NCI-H2196 (cell line): ENCODE data around the gene ZNF487.
"Not testable (repeated sequence)": the region's sequence is repeated elsewhere in the genome, so short reads cannot be mapped to it uniquely, and the experiment has no call there.

Experiments used
- DNase-seq: peaks from one replicate; lab custom pipeline; 2025; ENCODE audit not compliant: unreplicated experiment; lab: John Stamatoyannopoulos, UW

The ZNF487 gene

DNA sequence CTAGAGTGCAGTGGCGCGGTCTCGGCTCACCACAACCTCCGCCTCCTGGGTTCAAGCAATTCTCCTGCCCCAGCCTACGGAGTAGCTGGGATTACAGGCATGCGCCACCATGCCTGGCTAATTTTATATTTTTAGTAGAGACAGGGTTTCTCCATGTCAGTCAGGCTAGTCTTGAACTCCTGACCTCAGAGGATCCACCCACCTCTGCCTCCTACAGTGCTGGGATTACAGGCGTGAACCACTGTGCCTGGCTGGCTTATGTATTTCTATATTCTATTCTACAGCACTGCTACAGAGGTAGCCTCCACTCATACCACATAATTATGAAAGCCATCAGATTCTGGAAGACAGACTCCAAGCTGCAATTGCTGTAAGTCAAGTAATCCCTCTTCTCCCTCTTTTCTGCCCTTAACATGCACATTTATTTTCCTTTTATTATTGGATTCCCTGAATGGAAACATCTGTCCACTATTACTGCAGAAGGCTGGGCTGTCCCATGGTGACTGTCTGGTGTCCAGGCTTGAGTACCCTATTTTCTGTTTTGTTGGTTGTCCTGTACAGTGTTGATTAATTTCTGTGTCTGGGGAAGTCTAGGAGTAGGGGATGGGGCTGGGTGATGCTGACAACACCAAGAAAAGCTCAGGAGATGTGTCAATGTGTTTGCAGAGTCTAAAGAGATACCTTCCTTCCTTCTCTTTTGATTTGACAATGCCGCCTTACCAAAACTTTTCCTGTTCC is 5.8 kb upstream of the ZNF487 start:
- no peak for DNase-seq

DNA sequence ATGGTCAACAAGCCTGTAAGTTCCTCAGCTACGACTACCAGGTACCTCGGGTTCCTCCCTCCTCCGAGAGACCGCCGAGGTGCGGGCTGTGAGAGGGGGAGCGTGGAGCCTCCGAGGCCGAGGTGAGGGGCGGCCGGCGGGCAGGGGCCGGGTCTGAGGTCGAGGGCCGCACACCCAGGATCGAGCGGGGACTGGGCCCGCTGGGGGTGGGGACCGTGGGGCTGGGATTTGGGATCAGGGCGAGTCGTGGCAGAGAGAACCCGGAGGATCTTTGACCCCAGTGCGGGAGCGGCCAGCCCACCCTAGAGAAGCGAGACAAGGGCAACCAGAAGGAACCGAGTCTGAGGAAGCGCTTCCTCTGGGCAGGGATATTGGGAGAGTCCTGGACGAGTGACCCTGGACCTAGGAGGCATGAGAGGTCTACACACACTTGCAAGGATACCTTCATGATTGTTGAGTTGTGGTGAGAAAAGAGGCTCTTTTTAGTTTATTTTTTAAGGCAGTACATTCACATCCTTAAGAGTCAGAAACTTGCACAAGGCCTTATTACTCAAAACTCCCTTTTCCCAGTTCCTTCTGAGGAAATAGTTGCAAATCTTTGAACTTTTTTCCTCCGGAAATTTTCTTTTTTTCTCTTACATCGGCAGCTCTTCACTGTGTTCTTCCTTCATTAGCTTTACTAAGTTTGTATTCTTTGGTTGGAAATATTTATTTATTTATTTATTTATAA is 395 bp downstream of the ZNF487 start:
- no peak for DNase-seq

DNA sequence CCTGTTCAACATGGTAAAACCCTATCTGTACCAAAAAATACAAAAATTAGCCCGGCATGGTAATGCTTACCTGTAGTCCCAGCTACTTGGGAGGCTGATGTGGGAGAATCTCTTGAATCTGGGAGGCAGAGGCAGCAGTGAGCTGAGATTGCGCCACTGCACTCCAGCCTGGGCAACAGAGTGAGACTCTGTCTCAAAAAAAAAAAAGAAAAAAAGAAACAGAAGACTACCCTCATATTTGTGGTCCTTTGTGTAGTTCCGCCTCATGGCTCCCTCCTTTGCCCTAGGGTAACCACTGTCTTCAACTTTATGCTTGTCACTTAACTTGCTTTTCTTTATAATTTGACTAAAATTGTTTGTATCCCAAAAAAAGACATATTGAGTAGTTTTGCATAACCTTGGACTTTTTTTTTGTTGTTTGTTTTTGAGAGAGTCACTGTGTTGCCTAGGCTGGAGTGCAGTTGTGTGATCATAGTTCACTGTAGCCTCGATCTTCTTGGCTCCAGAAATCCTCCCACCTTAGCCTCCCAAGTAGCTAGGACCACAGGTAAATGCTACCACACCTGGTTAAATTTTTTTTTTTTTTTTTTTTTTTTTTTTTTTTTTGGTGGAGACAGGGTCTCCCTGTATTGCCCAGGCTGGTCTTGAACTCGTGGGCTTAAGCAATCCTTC is 3.7 kb downstream of the ZNF487 start:
- no peak for DNase-seq

DNA sequence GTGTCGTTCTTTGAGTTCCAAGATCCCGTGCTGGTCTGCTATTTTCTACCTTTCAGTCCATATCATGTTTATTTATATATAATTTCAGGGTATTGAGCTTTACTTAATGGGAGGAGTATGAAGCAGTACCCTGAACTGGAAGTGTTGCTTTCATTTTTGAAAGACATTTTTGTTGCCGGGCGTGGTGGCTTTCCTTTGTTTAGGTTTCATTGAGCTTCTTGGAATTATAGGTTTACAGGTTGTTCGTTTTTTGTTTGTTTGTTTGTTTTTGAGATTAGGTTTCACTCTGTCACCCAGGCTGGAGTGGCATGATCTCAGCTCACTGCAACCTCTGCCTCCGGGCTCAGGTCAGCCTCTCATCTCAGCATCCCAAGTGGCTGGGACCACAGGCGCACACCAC is 7.4 kb downstream of the ZNF487 start:
- DNase-seq: no peak

DNA sequence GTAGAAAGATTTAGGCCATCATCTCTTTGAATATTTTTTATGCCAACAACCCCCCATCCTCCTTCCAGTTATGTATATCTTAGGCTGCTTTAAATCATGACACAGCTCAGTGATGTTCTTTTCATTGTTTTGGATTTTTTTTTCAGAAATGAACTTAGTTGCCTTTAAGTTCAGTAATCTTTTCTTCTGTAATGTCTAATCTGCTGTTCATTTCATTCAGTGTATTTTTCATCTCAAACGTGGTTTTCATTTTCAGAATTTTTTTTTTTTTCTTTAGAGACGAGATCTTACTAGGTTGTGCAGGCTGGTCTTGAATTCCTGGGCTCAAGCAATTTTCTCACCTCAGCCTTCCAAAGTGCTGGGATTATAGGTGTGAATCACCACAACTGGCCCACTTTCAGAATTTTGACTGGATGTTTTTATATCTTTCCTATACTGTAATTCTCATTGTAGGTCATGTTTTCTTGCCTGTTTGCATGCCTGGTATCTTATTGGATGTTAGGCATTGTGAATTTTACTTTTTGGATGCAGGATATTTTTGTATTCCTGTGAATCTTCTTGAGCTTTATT is 8.1 kb downstream of the ZNF487 start:
- no peak for DNase-seq

DNA sequence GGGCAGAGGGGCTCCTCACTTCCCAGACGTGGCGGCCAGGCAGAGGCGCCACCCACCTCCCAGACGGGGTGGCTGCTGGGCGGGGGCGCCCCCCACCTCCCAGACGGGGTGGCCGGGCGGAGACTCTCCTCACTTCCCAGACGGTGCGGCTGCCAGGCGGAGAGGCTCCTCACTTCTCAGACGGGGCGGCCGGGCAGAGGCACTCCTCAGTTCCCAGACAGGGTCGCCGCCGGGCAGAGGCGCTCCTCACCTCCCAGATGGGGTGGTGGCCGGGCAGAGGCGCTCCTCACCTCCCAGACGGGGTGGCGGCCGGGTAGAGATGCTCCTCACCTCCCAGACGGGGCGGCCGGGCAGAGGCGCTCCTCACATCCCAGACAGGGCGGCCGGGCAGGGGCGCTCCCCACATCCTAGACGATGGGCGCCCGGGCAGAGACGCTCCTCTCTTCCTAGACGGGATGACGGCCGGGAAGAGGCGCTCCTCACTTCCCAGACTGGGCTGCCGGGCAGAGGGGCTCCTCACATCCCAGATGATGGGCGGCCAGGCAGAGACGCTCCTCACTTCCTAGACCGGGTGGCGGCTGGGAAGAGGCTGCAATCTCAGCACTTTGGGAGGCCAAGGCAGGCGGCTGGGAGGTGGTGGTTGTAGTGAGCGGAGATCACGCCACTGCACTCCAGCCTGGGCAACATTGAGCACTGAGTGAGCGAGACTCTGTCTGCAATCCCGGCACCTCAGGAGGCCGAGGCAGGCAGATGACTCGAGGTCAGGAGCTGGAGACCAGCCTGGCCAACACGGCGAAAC is 9.5 kb downstream of the ZNF487 start:
- not testable (repeated sequence) for DNase-seq

DNA sequence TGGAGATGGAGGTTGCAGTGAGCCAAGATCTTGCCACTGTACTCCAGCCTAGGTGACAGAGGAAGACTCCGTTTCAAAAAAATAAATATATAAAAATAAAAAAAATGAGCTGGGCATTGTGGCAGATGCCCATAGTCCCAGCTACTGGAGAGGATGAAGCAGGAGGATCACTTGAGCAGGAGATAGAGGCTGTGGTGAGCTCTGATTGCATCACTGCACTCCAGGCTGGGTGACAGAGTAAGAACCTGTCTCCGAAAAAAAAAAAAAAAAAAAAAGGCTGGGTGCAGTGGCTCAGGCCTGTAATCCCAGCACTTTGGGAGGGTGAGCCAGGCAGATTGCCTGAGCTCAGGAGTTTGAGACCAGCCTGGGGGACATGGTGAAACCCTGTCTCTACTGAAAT is 11.8 kb downstream of the ZNF487 start:
- DNase-seq: no peak

DNA sequence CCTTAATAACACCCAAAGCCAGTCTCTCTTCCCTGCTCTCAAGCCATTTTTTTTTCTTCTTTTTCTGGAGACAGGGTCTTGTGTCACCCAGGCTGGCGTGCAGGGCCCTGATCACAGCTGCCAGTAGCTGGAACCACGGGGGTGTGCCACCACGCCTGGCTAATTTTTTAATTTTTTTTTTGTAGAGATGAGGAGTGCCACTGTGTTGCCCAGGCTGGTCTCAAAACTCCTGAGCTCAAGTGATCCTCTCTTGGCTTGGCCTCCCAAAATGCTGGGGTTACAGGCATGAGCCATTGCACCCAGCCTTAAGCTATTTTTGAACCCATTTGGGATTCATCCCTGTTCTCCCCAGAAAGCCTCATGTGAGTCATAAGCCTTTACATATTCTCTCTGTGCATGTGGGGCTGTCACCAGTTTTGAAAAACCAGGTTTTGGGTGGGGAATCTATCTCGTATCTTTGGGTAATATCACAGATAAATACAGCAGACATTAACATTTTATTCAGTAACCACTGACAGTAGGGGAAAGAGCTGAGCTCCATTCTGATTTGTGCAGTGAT is 15.5 kb downstream of the ZNF487 start:
- DNase-seq: no peak

DNA sequence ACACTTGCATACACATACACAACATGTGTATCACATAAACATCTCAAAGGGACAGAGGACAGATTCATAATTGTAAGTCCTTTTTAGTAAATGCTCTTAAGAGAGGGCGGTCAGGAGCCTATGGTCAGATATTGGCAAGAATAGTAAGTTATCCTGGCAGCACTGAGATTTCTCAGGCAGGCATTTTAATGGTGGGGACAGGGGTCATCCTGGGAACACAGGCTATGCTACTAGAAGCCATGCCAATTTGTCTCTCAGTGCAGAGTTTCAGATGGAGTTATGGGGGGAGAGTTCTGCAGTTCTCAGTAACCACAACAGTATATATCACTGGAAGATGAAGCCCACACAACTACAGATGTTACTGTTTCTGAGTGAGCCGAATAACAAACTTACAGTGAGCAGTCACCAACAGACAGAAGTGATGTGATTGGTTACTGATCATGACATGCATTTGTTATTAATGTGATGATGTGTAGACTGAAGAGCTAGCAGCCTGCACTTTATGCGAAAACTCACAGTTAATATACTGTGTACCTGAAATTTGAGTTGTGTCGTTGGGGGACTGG is 16.4 kb downstream of the ZNF487 start:
- DNase-seq: no peak

DNA sequence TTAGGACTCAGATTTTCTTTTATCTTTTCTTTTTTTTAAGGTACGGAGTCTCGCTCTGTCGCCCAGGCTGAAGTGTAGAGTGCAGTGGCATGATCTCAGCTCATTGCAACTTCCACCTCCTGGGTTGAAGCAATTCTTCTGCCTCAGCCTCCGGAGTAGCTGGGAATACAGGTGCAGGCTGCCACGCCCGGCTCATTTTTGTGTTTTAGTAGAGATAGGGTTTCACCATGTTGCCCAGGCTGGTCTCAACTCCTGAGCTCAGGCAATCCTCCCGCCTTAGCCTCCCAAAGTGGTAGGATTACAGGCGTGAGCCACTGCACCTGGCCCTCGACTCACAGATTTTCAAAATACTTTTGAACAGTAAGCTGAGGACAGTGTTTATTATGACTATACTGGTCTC is 17.1 kb downstream of the ZNF487 start:
- not testable (repeated sequence) for DNase-seq

DNA sequence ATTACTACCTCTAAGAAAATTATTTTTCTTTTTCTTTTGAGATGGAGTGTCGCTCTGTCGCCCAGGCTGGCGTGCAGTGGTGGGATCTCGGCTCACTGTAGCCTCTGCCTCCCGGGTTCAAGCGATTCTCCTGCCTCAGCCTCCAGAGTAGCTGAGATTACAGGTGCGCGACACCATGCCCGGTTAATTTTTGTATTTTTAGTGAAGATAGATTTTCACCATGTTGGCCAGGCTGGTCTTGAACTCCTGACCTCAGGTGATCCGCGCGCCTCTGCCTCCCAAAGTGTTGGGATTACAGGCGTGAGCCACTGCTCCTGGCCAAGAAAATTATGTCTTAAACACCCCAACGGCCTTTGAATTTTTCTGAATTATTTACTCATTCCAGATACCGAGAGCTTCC is 19.6 kb downstream of the ZNF487 start:
- DNase-seq: not testable (repeated sequence)

DNA sequence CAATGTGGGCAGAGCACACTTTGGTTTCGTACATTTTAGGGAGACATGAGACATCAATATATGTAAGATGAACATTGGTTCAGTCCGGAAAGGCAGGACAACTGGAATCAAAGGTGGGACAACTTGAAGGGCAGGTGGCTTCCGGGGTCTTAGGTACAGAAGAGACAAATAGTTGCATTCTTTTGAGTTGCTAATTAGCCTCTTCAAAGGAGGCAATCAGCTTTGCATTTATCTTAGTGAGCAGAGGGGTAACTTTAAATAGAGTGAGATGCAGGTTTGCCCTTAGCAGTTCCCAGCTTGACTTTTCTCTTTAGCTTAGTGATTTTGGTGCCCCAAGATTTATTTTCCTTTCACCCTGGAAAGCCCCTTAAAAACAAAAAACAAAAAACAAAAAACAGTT is 21.3 kb downstream of the ZNF487 start:
- no peak for DNase-seq

DNA sequence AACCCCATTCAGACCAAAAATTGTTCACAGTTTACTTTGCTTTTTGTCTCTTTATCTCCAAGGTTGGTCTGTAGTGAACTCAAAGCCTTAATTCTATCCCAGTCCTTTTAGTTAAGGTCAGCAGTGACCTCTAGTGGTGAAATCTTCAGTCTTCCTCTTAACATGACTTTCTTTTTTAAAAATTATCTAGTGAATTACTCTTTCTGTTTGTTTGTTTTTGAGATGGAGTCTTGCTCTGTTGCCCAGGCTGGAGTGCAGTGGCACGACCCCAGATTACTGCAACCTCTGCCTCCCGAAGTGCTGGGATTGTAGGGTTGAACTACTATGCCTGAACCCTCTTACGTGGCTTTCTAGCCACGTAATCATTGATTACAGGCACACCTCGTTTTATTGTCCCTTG is 25.0 kb downstream of the ZNF487 start:
- DNase-seq: peak; percentile 63

DNA sequence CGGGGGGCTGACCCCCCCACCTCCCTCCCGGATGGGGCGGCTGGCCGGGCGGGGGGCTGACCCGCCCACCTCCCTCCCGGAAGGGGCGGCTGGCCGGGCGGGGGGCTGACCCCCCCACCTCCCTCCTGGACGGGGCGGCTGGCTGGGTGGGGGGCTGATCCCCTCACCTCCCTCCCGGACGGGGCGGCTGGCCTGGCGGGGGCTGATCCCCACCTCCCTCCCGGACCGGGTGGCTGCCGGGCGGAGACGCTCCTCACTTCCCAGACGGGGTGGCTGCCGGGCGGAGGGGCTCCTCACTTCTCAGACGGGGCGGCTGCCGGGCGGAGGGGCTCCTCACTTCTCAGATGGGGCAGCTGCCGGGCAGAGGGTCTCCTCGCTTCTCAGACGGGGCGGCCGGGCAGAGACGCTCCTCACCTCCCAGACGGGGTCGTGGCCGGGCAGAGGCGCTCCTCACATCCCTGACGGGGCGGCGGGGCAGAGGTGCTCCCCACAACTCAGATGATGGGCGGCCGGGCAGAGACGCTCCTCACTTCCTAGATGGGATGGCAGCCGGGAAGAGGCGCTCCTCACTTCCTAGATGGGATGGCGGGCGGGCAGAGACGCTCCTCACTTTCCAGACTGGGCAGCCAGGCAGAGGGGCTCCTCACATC is 28.3 kb downstream of the ZNF487 start:
- DNase-seq: not testable (repeated sequence)

DNA sequence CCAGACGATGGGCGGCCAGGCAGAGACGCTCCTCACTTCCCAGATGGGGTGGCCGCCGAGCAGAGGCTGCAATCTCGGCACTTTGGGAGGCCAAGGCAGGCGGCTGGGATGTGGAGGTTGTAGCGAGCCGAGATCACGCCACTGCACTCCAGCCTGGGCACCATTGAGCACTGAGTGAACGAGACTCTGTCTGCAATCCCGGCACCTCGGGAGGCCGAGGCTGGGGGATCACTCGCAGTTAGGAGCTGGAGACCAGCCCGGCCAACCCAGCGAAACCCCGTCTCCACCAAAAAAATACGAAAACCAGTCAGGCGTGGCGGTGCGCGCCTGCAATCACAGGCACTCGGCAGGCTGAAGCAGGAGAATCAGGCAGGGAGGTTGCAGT is 28.8 kb downstream of the ZNF487 start:
- not testable (repeated sequence) for DNase-seq

DNA sequence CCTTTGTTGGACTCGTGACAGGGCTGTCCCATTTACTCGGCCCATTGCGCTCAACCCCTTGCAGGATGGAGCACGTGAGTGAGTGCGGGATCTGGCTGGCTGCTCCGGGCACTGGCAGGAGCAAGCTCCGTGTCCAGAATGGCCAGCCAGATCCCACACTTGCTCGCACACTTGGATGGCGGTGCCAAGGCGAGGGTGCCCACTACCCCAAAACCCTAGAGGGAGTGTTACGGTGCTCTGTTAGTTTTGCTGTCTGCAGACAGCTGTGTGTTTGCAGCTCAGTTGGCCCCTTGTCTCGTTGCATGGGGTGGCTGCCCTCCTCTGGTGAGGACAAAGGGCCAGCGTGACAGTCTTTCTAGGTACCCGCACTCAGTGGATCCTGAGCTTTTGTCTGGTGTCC is 34.2 kb downstream of the ZNF487 start:
- no peak for DNase-seq

DNA sequence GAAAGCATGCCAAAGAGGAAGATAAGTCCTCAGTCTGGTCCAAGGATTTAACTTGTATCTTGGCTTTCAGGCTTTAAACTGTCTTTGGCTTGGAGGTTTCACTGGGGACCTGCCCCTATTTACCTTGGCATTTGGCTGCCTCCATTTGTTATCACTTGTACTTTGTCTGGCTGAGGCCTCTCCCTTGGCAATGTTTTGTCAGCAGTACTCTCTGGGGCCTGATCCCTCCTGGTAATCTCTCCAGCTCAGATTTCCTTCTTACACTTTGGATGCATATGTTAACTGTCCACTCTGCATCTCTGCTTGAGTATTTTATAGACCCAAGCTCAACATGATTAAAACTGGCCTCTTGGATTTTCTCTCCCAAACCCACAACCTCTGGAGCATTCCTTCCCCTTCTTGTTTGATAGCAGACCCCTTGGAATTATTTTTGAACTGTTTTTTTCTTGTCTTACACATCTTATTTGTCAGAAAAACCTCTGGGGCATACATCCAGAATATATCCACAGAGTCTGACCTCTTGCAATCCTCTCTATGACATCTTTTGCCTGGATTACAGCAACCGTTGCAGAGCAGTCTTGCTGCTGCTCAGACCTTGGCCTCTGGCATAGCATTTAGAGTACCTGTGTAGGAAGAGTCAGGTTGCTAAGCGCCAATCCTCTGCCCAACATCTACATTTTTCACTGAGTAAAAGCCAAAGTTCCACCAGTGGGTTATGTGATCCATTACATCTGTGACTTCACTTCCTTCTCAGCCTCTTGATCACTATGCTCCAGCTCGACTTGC is 35.2 kb downstream of the ZNF487 start:
- no peak for DNase-seq

DNA sequence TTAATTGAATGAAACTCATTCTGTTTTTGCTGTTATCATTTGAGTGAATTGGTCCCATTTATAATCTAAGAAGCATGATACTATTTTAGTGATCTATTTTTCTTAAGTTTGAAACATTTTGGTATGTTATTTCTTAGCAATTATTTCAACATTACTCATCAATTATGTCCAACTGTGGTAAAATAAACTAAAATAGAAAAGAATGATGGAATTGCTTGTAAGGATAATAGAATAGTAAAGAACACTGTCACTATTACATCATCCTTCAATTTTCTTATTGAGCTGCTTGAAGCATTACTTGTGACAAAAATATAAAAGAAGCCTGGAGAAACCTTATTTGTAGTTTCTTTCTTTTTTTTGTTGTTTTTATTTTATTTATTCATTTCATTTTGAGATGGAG is 42.4 kb downstream of the ZNF487 start:
- no peak for DNase-seq
